D341Med (cell line): ENCODE data around the gene PRPS1.
"Not testable (repeated sequence)": the region's sequence is repeated elsewhere in the genome, so short reads cannot be mapped to it uniquely, and the experiment has no call there.

Experiments used
- DNase-seq: peaks from one replicate; pipeline ENCODE4 v3.0.0; 2012; ENCODE audit warnings: low spot score

PRPS1 gene

GRCh38 chrX:107675365-107675654 is 47.0 kb downstream of the PRPS1 start:
- DNase-seq = no peak

- DNase-seq = no peak
Measured at GRCh38 chrX:107675823-107676555, 47.7 kb downstream of the PRPS1 start.

GRCh38 chrX:107676559-107677378 is 48.5 kb downstream of the PRPS1 start:
- DNase-seq = peak; percentile 67

GRCh38 chrX:107677501-107677901 is 49.2 kb downstream of the PRPS1 start:
- DNase-seq = no peak

GRCh38 chrX:107677909-107678308 is 49.6 kb downstream of the PRPS1 start:
- DNase-seq = no peak

- DNase-seq = no peak
Measured at GRCh38 chrX:107678957-107679740, 50.8 kb downstream of the PRPS1 start.

GRCh38 chrX:107682256-107682655 is 53.9 kb downstream of the PRPS1 start:
- no peak for DNase-seq

GRCh38 chrX:107683124-107683895 is 55.0 kb downstream of the PRPS1 start:
- DNase-seq = no peak

- DNase-seq = no peak
Measured at GRCh38 chrX:107683931-107684330, 55.6 kb downstream of the PRPS1 start.

GRCh38 chrX:107684956-107685385 is 56.7 kb downstream of the PRPS1 start:
- DNase-seq = no peak

GRCh38 chrX:107685586-107685985 is 57.3 kb downstream of the PRPS1 start:
- not testable (repeated sequence) for DNase-seq

- DNase-seq = no peak
Measured at GRCh38 chrX:107686026-107686425, 57.7 kb downstream of the PRPS1 start.

GRCh38 chrX:107686792-107687191 is 58.5 kb downstream of the PRPS1 start:
- DNase-seq = no peak

- no peak for DNase-seq
Measured at GRCh38 chrX:107687445-107687844, 59.1 kb downstream of the PRPS1 start.

GRCh38 chrX:107691024-107691448 is 62.7 kb downstream of the PRPS1 start:
- no peak for DNase-seq

- no peak for DNase-seq
Measured at GRCh38 chrX:107699616-107700015, 71.3 kb downstream of the PRPS1 start.

- DNase-seq = no peak
Measured at GRCh38 chrX:107700317-107700774, 72.0 kb downstream of the PRPS1 start.
